Endometrial microvascular endothelial cells (primary cell): Measurements from ENCODE around the gene NRARP. TPM values are rescaled to one million over a fixed set of nuclear protein-coding genes. Genes with fewer than 3 reads are reported as not detected.

Experiments used
- in situ Hi-C: cut with HindIII; loops from 2 replicates; pipeline ENCODE4 v1.10.0; 2017; ENCODE audit warnings: low sequenced_read_pairs, low pct_unique_long_range_greater_than_20kb; ENCODE audit errors: inconsistent ontology term
- total RNA-seq: library from RNA; depleted of rRNA; stranded (reverse); fragments of >200 nt; gene quantifications from one replicate; pipeline ENCODE4 v1.2.3, GENCODE V29; 2015; ENCODE audit errors: inconsistent ontology term

Gene NRARP
- total RNA-seq, 1 donor from 2014 or later = 16.1 TPM

DNA sequence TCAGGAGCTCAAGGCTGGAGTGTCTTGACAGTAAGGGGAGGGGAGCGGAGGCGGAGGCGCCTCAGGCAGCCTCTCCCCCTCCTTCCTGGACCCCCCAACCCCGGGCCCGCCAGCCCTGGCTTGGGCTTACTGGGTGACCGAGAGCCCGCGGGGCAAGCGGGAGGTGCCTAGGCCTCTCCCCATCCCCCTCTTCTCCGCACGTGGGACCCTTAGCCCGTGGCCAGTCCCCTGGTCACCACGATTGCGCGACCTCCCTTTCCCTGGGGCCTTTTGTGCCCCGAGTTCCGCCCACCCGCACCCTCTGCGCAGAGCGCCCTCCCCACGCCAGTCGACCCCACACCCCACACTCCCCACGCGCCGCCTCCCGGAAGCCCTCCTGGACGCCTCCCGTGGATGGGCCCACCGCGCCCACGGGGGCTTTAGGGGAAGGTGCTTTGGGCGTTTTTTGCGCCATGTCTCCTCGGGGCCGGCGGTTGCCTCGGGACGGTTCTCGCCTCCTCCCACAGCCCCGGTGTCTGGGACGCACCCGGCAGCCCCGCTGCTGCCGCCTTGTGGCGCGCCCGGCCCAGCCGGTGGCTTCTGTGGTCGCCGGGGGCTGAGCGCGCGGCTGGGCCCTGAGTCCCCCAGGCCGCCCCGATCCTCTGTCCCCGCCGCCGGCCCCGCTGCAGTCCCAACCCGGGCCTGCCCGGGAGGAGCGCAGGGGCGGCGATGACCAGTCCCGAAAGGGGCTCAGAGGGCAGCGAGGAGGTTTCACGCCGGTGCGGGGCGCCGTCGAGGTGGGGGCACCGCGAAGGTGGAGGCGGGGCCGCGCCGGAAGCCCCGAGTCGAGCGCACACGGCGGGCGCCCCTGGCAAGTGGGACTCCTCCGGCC is 21.4 kb downstream of the NRARP start:
- in situ Hi-C loops = no loop called here

DNA sequence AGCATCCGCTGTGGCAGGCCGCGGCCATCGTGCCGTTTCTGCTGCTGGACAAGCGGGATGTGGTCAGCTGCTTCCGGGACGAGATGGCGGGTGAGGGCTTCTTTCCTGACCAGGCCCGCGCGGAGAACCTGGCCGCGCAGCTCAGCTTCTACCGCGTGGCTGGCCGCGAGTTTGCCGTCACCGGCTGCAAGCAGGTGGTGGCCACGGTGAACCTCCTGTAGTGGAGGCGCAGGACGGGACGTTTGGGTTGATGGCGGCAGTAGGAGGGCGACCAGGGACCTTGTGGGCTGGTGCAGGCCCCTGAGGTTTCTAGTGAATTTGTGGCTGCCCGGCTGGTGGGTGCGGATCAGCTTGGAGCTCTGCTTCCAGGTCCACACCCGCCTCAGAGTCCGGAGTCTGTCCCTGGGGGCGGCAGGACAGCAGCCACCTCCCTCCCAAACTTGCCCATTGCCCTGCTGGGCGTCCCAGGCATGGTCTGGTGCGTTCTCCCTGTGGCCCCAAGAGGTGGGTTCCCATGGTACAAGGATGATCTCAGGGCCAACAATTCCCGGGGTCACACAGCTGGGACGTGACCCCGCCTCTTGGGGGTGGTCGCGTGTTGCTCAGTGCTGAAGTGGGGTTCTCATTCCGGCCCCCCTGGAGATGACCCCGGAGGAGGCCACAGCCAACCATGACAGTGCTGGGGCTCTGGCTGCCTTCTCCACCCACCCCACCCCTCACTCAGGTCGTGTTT is 22.2 kb downstream of the NRARP start:
- in situ Hi-C loops = no loop called here

DNA sequence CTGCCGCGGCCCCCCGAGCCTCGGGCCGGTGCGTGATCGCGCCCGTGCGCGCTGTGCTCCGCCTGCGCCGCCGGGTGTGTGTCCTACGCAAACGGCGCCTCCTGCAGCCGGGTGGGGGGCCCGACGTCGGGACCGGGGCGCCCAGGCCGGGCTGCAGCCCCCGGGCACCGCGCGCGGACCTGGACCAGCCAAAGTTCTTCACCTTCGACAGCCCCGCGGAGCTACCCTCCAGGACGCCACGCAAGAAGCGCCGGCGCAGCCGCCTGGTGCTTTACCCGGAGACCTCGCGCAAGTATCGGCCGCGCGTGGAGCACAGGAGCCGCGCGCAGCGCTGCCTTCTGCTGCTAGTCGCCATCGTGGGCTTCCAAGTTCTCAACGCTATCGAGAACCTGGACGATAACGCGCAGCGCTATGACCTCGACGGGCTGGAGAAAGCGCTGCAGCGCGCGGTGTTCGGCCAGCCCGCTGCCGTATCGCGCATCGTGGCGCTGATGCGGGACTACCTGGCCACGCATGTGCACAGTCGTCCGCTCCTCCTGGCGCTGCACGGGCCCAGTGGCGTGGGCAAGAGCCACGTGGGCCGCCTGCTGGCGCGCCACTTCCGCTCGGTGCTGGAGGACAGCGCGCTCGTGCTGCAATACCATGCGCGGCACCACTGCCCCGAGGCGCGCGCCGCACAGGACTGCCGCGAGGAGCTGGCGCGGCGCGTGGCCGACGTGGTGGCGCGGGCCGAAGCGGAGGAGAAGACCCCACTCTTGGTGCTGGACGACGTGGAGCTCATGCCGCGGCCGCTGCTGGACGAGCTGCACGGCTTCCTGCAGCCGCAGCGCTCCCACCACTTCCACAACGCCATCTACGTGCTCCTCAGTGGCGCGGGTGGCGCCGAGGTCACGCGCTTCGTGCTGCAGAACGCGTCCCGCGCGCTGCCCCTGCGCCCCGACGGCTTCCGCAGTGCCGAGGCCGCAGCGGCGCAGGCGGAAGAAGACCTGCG is 23.1 kb downstream of the NRARP start:
- in situ Hi-C loops = no loop called here

DNA sequence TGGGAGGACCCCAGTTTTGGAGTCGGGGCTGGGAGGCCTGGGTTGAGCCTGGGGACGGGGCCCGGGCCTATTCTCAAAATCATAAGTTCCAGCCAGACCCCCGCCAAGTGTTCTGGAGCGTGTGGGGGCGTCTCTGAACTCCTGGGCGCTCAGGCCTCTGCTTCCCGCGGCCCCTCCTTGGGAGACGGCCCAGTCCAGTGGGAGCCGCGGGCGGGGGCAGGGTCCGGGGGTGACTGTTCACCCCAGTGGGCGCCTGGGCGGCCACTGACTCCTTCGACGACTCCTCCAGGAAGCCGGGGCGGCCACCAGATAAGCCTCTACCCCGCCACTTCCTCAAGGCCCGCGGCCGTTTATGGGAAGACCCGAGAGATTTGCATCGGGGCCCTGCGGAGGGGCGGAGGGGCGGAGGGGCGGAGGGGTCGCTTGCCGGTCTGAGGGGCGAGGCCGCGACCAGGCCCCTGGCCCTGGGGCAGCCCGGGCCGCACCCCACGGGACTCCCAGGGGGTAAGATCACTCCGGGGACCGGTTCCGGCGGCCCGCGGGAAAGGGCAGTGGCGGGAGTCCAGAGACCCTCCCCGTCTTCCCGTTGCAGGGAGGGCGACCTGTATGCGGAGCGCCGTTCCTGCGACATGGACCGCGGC is 23.9 kb downstream of the NRARP start:
- in situ Hi-C loops = no loop called here

DNA sequence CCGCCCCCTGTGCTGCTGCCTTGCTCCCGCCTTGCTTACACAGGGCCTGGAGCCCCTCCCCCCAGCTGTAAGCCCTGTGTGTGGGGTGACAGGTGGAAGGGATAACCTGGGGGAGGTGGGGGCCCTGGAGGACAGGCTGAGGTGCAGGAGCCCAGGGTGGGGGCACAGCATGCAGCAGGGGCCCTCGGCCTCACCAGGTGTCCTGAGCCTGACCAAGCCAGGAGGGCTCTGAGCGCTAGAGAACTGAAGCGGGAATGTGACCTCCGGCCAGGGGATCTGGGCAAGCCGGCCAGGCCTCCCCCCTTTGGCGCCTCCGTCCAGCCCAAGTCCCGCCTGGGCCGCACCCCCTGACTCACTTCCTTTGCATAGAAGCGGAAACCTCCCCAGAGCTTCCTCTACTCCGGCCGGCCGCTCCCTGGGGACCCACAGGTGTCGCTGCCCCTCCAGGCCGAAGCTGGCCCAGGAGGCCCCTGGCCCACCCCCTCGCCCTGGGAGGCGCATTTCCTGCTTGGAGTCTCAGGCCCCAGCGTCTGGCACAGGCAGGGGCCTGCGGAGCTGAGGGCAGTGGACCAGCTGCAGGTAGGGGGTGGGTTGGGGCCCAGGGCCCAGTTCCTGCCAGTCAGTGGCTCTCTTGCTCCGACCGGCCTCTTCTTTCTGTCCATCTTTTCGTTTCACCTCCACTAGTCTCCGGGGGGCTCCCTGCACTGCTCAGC is 24.6 kb downstream of the NRARP start, which contains the start of gene TOR4A:
TSS of gene TOR4A (plus strand) at position 398 of the 713 bp plus-strand sequence. CDS start 964 bp downstream, outside the sequence.
- in situ Hi-C loops = no loop called here

DNA sequence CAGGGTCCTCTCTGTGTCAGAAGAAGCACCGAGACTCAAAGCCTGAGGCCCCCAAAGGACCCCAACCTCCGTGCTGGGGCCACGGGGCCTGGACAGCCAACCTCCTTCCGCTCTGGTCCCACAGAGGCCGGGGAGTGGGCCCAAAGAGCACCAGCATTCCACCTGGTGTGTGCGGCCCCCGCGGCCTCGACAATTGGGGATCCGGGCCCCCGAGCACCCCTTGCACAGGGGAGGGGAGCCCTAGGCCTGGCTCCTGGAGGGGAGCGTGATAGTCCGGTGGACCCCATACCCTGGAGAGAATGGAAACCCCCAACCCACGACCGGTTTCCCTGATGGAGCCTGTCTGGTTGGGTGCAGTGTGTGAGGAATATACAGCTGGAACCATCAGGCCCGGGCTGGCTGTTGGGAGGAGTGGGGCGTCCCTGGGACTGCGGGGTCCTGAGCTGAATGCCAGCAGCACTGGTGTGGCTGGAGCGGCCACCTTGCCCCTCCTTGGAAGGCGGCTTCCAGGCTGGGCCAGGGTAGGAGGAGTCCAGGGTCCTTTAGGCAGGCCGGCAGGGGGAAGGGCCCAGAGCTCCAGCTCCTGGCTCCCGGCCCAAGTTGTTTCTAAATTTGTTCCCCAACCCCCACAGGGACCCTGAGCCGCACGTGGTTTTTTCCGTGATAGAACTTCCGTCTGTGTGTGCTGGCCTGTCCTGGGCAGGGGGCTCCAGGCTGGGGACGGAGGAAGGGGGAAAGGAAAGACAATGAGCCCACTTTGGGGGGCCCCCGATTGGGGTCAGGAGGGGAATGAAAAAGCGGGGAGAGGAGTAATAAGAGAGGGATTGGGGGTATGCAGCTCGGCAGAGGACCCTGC is 25.4 kb downstream of the NRARP start:
- in situ Hi-C loops = no loop called here

DNA sequence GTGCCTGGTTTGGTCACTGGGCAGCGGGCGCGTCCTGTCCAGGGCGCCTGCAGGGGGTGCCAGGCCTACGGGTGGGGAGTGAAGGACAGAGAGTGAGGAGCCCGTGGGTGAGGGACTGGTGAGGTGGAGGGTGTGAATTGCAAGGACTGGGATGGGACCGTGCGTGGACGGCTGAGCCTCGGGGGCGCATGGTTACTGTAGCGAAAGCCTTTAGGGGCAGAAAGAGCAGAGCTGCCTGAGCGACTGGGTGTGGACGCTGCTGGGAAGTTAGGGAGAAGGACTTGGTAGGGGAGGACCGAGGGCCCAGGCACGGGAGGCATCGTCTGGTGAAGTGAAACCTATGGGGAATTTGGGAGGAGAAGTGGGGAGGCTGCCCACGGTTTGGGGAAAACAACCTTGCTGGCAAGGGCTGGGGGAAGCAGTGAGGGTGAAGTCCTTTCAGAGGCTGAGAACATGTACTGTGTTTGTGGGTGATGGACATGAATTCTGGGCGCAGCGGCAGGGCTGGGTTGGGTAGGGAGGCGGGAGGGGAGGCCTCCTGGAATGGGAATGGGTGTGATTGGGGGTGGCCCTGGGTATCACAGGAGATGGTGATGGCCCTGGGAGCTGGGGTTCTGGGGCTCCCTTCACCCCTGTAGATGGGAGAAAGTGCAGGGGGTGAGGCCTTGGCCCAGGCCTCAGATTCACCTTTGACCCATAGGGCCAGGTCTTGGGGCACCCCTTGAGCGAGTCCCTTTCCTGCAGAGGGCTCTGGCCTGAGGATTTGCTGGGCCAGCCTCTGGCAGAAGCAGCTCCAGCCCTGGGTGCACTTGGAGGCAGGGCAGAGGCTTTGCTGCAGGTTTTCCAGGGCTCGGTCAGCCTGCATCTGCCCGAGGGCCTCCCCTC is 26.2 kb downstream of the NRARP start:
- in situ Hi-C loops = no loop called here

DNA sequence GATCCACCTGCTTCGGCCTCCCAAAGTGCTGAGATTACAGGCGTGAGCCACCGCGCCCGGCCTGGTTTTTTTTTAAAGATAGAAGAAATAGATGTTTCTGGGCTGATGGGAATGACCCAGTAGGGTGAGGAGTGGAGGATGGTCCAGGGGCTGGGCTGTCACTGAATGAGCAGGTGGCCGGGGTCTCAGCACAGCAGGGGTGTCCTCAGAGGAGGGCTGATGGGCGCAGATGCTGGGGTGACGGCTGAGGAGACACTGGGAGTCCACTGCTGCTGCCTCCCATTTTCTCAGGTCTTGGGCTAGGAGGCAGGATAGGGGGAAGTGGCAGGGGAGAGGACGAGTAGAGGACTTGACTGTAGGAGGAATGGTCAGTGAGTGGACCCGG is 26.9 kb downstream of the NRARP start:
- in situ Hi-C loops = no loop called here

DNA sequence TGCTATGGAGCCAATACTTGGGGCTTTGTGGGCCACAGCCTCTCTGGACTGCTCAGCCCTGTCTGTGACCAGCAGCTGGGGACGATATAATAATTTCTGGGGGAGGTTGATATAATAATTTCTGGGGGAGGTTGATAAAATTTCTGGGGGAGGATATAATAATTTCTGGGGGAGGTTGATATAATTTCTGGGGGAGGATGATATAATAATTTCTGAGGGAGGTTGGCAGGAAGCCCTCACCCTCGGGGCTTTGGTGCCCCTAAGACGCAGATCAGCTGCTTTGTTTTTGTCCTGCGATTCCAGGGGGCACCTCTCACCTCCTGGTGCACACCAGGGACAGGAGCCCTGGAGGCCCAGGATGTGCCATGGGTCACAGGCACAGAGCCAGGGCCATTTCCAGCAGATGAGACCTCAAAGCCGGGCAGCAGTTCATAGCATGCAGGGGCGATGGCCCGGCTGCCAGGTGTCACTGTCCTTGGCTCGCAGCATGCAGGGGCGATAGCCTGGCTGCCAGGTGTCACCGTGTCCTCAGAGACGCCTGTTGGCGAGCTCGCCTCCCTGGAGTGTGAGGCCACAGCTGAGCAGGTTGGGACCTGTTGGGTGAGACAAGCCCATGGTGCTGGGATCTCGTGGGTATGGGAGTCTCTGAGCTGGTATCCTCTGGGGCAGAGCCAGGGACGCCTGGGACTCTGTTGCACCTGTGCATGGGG is 28.3 kb downstream of the NRARP start:
- in situ Hi-C loops = no loop called here

DNA sequence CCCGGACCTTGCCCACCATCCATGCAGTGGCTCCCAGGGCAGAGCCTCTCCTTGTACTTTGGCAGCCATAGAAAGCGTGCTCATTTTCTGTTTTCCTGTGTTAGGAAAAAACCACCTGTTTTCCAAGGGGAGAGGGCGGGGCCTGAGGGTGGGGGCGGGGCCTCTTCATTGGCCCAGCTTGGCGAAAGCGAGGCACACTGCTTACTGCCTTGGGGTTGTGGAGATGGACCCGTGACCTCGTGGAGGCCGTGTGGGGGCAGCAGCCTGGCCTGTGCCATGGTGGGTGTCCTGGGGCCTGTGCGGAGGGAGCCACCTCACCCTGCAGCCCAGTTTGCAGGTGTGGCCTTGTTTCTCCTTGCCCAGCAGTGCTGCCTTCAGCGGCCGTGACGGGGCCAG is 29.0 kb downstream of the NRARP start:
- in situ Hi-C loops = no loop called here

DNA sequence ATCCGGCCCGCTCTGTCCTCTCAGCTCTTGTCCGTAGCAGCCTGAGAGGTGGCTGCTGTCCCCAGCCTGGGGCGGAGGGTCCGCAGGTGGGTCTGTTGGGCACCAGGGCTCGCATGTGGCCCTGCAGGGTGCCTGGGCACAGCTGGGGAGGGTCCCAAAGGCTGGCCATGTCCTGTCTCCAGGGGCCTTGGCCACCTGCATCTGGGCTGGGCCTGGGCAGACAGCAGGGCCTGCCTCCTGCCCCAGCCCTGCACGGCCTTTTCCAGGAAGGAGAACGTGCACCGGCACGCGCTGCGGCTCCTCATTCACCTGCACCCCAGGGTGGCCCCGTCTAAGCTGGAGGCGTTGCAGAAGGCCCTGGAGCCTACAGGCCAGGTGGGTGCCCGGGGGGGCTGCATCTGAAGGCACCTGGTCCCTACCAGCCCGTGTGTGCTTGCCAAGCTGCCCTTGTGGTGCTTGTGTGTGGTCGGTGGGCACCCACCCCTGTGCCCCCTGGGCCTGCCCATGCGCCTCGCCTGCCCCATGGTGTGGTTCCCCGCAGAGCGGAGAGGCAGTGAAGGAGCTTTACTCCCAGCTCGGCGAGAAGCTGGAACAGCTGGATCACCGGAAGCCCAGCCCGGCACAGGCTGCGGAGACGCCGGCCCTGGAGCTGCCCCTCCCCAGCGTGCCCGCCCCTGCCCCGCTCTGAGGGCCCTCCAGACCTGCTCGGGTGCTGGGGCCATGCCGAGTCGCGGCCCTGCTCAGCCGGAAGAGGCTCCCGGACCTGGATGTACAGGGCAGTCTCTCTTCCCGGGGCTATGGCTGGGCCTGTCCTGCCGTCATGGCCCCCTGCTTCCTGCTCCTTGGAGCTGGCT is 29.6 kb downstream of the NRARP start:
- in situ Hi-C loops = no loop called here

DNA sequence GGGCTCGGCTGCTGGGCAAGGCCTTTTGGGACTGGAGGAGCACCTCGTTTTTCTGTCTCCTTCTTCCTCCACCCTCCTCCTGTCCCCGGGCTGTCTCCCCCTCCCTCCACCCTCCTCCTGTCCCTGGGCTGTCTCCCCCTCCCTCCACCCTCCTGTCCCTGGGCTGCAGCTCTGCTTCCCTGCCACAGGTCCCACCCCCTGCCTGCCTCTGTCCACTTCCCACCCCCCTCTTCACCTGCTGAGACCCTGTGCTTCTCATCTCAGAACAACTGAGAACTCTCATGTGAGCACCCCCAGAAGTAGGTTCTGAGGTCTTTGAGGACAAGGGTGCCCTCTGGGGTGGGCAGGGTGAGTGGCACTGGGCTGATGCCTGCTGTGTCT is 30.4 kb downstream of the NRARP start:
- in situ Hi-C loops = no loop called here

DNA sequence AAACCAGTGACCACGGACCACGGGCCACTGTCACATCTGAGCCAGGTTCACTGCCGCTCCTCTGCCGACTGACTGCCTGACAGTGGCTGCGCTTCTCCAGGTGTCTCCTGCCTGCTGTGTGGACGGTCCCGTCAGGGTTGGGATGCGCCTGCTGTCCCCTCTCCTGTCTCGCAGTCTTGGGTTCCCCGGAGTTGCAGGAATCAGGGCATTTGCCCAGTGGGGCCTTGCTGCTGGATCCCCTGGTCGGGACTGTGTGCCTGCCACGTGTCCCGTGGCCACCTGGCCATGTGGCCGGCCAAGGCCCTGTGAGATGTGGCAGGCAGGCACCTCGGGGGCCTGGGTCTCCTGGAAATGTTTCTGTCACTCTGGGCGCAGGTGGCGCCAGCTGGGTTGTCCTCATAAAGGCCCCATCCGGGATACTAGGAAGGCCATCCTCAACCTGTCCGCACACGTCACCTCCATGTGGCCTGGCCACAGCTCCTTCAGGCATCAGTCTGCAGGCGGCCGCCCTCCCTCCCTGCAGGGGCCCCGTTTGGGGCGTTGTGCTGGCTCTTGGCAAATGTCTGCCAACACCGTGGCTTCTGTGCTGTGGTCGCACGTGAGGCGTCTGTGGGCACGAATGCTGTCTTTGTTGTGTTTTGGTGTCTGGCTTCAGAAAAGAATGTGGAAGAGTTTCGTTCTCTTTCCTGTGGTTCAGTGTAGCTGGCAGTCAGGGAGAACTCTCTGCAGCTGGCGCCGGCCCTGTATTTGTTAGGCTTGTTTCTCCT is 31.0 kb downstream of the NRARP start:
- in situ Hi-C loops = no loop called here

DNA sequence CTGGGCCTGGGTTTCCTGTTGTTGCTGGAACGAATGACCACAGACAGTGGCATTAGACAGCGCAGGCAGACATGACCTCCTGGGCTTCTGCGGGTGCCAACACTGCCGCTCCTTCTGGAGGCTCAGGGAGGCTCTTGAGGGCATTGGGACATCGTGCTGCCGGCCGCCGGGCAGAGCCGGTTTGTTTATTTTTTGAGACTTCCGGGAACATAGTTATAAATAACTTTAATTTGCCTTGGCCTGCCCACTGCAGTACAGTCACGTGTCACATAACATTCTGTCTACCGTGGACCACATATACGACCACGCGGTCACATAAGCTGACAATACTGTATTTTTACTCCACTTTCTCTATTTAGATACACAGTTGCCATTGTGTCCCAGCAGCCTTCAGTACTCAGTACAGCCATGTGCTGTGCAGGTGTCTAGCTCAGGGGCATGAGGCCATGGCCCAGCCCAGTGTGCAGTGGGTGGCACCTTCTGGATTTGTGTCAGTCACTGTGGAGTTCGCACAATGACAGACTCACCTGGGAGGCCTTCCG is 32.8 kb downstream of the NRARP start:
- in situ Hi-C loops = no loop called here
